PC-9 (cell line): ENCODE data around the gene SPA17.

ENCODE experiments used
- CTCF ChIP-seq: fragments of 200-600 bp; sonication (generic); conservative IDR thresholded peaks from 2 replicates; pipeline ENCODE4 v1.6.1; 2017; ENCODE audit warnings: mixed run types, antibody characterized with exemption, mild to moderate bottlenecking, moderate library complexity
- EZH2 ChIP-seq: fragments of 200-600 bp; sonication (generic); IDR thresholded peaks from 2 replicates; pipeline ENCODE4 v1.8.0; 2017; ENCODE audit warnings: antibody characterized with exemption, low read depth

- TF ChIP-seq CTCF (no peak), EZH2 (no peak)
These were observed 15.2 kb upstream of the SPA17 start for GRCh38 chr11:124658501-124658900.
